ENCODE measurements around the gene ITLN2.
A peak's percentile ranks its signal among the peaks of the same experiment; 100 is the strongest.
"Not testable (repeated sequence)": the region's sequence is repeated elsewhere in the genome, so short reads cannot be mapped to it uniquely, and the experiment has no call there.

Gene ITLN2

GRCh38 chr1:160954158-160955104 lies at the start of gene ITLN2:
ITLN2 (minus strand) TSS chr1:160954809; CDS start chr1:160954741, 68 bp downstream.
- DNase-seq: peak; percentile 38

DNA sequence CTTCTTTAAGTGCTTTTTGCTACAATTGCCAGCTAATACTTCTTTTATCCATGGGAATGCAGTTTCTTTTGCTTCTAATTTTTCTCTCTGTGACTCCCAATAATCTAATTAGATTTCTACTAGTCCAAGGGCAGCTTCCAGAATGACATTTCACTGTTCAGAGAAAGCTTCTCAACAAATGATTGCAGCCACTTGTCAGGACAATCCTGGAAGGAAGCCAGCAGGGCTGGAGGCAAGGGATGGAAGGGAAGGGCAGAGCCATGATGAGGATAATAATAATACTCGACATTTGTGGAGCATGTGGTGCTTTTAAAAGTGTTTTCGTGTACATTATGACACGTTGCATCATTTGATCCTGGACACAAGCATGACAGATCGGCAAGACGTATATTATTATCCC lies 46.9 kb upstream of the ITLN2 start:
- DNase-seq: no peak

DNA sequence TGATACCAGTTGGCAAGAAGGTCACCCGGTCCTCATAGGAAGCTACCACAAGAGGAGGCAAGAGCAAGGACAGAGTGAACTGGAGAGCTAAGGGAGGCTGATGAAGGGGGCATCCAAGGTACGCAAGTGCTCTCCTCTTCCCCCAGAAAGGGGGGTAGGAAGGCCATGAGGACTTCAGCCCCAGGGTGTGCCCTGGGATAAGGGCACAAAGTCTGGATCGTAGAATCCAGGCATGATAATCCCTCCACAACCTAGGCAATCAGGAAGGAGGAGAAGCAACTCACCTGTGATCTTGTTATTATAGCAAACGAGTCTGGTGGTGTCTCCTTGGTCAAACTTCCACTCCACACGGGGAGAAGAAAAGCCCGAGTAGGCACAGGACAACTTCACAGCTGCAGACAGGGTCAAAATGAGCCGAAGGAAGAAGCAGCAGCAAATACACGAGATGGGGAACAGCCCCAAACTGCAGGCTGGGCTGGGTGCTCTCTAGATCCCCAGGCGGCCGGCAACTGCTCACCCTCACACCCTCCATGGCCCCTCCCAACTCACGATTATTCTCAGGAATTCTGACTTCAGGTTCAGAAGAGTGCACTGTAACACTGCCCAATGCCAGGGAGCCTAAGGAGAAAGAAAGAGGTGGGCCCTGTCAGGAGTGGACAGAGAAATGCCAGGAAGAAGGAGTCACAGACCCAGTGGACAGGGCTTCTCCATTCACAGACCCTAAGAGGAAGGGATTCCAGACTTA lies 46.3 kb upstream of the ITLN2 start:
- DNase-seq: no peak

DNA sequence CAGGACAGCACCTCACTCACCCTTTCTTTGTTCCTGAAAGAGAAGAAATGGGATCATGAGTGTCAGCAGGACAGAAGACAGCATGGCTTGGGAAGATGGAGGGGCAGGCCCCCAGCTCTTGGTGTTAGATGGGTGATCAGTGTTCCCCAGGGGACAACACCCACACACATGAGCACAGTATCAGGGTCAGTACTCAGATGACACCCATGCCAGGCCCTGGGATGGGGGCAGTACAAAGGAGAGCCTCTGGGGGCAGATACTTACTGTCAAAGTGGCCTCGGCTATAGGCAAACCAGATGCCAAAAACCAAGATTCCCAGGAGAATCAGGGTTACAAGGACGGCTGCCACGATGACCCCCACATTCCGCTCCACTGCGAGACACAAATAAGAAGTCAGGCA lies 44.8 kb upstream of the ITLN2 start:
- no peak for DNase-seq

- peak; percentile 56 for DNase-seq
Observed at GRCh38 chr1:160997323-160998038, 42.9 kb upstream of the ITLN2 start.

GRCh38 chr1:160996178-160996577 lies 41.6 kb upstream of the ITLN2 start:
- DNase-seq: no peak

- DNase-seq: no peak
Observed at GRCh38 chr1:160993544-160994193, 39.1 kb upstream of the ITLN2 start.

DNA sequence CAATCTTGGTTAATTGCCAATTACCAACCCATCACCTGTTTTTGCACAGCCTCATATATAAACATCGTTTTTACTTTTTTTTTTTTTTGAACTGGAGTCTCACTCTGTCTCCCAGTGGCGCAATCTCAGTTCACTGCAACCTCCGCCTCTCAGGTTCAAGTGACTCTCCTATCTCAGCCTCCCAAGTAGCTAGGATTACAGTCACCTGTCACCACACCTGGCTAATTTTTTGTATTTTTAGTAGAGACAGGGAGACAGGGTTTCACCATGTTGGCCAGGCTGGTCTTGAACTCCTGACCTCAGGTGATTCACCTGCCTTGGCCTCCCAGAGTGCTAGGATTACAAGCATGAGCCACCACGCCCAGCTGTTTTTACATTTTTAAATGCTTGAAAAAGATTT lies 37.4 kb upstream of the ITLN2 start:
- not testable (repeated sequence) for DNase-seq

GRCh38 chr1:160987359-160988050 lies 32.9 kb upstream of the ITLN2 start:
- DNase-seq: no peak

DNA sequence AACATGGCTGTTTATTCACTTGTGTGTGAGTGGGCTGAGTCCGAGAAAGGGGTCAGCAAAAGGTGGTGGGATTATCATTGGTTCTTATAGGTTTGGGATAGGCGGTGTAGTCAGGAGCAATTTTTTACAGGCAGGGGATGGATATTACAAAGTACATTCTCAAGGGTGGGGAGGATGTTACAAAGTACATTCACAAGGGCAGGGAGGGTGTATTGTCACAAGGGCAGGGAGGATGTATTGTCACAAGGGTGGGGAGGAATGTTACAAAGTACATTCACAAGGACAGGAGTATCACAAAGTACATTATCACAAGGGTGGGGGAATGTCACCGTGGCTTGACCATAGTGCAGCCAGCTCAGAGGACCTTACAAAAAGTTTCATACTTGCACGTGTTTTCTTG lies 31.1 kb upstream of the ITLN2 start:
- no peak for DNase-seq

GRCh38 chr1:160981584-160982411 lies 27.2 kb upstream of the ITLN2 start:
- DNase-seq: peak; percentile 24

- no peak for DNase-seq
Observed at GRCh38 chr1:160979286-160979685, 24.7 kb upstream of the ITLN2 start.

- DNase-seq: no peak
Observed at GRCh38 chr1:160978510-160978927, 23.9 kb upstream of the ITLN2 start.

DNA sequence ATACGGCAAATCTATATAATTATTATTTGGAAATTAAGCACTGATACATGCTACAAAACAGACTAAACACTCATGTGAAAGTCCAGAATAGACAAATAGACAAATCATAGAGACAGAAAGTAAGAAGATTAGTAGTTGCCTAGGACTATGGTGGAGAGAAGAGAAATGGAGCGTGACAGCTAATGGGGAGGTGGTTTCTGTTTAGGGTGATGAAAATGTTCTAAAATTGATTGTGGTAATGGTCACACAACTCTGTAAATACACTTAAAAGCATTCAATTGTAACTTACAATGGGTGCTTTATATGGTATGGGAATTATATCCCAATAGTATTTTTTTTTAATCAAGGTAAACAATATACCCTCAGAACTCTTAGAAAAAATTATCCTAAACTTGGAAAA lies 20.4 kb upstream of the ITLN2 start:
- DNase-seq: no peak

DNA sequence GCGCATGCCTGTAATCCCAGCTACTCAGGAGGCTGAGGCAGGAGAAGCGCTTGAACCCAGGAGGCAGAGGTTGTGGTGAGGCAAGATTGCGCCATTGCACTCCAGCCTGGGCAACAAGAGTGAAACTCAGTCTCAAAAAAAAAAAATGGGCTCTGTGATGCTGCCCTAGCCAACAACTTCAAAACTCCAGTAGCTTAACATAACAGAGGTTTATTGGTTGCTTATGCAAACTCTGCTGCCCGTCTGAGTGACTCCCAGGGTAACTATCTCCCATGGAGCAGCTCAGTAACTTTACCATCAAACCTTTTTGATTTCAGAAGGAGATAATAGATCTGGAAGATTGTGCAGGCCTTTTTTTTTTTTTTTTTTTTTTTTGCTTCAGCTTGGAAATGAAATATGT lies 18.9 kb upstream of the ITLN2 start:
- DNase-seq: no peak

DNA sequence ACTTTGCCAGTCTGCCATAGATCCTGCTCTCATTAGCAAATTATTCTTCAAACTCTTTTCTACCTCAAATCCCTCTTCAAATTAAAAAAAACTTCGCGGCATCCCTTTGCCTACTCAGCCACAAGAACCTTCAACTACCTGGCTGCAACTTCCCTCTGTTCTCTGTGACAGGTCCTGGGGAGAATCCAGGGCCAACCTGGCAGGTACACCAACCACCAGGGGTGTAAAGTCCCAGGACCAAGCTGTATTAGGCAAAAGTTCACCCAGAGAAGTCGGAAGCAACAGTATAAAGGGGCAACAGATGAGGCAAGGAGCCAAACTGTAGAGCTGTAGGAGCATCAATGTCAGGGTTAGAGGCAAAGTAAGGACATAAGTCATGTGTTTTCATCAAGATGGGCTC lies 18.3 kb upstream of the ITLN2 start:
- no peak for DNase-seq

DNA sequence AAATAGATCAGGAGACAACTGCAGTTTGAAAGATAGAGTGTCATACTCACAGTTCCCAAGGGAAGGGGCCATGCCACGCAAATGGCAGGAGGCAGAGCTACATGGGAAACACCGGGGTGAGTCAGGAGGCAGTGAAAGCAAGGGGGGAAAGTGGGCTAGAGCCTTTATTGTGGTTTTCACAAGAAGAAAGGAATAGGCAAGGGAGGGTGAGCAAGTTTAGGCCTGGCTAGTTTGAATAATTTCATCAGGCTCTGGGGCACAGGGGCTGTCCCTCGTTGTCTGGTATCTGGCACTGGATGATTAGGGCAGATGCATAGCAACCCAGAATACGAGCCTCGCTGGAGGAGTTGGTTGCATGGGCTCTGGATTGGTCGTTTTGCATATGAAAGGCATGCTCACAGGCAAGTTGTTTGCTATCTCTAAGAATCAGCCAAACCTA lies 17.0 kb upstream of the ITLN2 start:
- DNase-seq: no peak

DNA sequence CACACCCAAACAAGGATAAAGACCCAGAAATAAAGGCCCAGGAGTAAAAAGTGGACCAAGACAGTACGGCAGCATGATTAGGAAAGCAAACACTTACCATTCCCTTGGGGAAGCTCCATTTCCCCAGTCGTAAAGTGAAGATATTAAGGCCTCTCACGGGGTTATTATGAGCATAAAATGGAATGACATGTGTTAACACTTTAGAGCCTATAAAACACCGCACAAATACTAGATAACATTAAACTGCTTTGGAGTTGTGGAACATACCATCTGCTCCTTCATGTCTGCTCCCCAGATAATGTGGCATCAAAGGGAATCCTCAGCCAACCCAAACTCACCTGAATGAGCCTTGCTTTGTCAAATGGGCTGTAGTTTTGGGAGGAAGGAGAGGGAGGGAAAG lies 8.9 kb upstream of the ITLN2 start:
- DNase-seq: no peak

DNA sequence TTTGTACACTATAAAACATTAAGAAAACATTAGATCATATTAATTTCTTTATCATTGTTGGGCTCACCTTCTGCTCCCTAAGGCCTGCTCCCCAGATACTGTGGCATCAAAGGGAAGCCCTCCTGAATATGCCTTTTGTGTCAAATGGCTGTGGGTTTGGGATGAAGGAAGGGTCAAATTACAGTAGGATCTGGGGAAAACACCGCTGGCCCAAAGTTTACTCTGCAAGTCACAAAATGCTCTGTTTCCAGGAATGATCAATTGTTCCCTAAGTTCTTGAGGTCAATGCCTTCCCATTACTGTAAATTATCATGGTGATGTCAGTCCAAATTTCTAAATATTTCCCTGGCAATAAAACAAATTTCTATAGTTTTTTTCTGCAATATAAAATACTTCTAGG lies 6.8 kb upstream of the ITLN2 start:
- no peak for DNase-seq

DNA sequence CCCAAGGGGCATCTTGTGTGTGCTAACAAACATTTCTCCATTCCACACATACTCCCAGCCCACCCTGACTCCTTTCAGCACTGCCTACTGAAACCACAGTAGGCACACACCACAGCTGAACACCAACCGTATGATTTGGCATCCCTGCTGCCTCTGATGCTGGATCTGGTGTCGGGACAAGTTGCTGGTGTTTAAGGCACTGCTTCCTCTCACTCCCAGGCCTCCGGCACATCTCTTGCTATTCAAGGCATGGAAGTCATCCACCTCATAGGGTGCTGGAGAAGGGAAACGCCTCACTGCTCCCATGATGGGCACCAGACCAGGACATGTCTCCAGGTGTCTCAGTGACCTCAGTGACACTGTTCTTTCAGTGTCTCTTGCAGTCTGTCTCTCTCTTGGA lies 2.4 kb upstream of the ITLN2 start:
- DNase-seq: no peak

DNA sequence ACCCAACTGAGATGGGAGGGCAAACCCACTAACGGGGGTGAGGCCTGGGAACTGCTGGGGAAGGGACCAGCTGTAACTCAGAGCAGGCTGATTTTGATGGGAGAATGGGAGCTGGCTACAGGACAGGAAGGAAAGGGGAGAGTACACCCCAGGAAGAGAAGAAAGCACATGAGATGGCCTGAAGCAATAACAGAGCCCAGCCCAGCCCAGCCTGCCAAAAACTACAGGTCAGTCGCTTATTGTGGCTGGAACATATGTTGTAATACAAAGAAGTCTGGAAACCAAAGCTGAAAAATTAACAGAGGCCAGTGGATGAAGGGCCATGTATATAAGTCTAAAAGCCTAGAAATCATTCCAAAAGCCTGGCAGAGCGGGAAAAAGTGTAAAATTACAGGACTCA lies 1.6 kb downstream of the ITLN2 start:
- no peak for DNase-seq
